Small intestine (tissue), 7 donors: Measurements from ENCODE around the gene SOX6. TPM values are rescaled to one million over a fixed set of nuclear protein-coding genes. Genes with fewer than 3 reads are reported as not detected.

Experiments
- DNase-seq, 2 donors: peaks; one replicate each; pipeline versions ENCODE4 v3.0.0 to v3.0.0-alpha.2; 2013
- FAIRE-seq: peaks from 2 replicates; lab custom pipeline; 2012; peaks lifted over from hg19 to GRCh38; lab: Jason Lieb, UNC
- H3K27ac ChIP-seq, 3 donors: one replicate each; pipeline ENCODE4 v1.5.1; 2013; ENCODE audit warnings: low read length in 2 of 3, mild to moderate bottlenecking in 2 of 3, control low read depth in 1 of 3, inconsistent platforms in 1 of 3, low read depth in 1 of 3, moderate library complexity in 1 of 3
- H3K27me3 ChIP-seq, 3 donors: one replicate each; pipeline ENCODE4 v1.6.1; 2013; ENCODE audit warnings: low read length in 3 of 3, inconsistent platforms in 1 of 3; ENCODE audit not compliant: control insufficient read depth in 3 of 3, insufficient read depth in 3 of 3
- H3K36me3 ChIP-seq, 3 donors: one replicate each; pipeline ENCODE4 v1.6.1; 2013; ENCODE audit warnings: low read length in 3 of 3, inconsistent platforms in 1 of 3, low read depth in 1 of 3, mild to moderate bottlenecking in 1 of 3, moderate library complexity in 1 of 3; ENCODE audit not compliant: control insufficient read depth in 3 of 3, insufficient read depth in 2 of 3
- H3K4me1 ChIP-seq, 3 donors: one replicate each; pipeline ENCODE4 v1.6.1; 2013; ENCODE audit warnings: low read length in 2 of 3, inconsistent platforms in 1 of 3, low read depth in 1 of 3, mild to moderate bottlenecking in 1 of 3, moderate library complexity in 1 of 3; ENCODE audit not compliant: control insufficient read depth in 3 of 3, insufficient read depth in 2 of 3
- H3K4me3 ChIP-seq, 3 donors: one replicate each; pipeline ENCODE4 v1.5.1; 2013; ENCODE audit warnings: low read length in 3 of 3, control low read depth in 1 of 3, inconsistent platforms in 1 of 3, low read depth in 1 of 3, mild to moderate bottlenecking in 1 of 3, moderate library complexity in 1 of 3
- H3K9me3 ChIP-seq, 2 donors: one replicate each; pipeline ENCODE4 v1.6.1; 2013; ENCODE audit warnings: low read depth in 1 of 2, low read length in 1 of 2; ENCODE audit not compliant: control insufficient read depth in 2 of 2, insufficient read depth in 1 of 2
- WGBS, 3 donors: extraction: QIAGEN DNeasy Blood & Tissue Kit; methylation state at CpG; one replicate each; pipeline ENCODE4 v1.1.7; 2013; 5-methylcytosine and 5-hydroxymethylcytosine counted together
- polyA plus RNA-seq, 4 donors: library from polyadenylated mRNA; stranded (reverse) in 3 of 4; unstranded in 1 of 4; fragments of 200-250 nt in 3 of 4; fragments of 120-200 nt in 1 of 4; gene quantifications; one replicate each; pipeline versions ENCODE4 v1.2.1 to v1.2.3, GENCODE V29; 2013
- donor health status: healthy with polysubstance abuse.
- donor health status: control.
- donor health status: control.
- donor health status: Bipolar disorder and iron deficiency.
- donor health status: healthy.

Gene SOX6
- polyA plus RNA-seq, 4 donors, result 4.6 to 52.4 (median 7.7) TPM

DNA sequence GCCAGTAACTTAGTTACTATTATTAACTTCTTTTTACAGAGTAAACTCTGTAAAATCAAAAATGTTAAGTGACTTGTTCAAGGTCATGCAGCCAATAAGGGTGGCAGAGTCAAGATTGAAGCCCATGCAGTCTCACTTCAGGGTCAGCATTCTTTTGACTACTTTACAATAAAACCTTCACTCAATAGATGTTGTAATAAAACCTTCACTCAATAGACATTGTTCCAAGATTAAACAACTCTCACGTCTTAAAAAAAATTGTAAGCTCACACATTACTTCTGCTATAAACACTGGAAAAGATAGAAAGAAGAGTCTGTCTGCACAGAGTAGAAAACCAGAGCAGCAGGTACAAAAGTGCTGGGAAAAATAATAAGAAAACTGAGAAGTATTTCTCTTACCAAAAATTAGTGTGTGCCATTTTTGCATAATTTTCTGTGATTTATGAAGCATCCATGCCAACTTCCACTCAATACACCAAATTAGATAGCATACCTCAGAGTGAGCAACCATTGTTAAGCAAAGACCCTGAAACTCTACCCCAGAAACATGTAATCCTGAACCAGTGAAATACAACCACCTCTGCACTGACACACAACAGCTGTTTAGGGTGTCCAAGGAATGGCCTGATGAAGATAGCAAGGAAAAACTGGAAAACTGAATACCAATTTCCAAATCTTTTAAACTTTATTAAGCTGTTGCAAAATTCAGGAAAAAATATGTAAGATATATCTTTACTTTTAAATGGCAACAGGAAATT lies 4.9 kb upstream of the SOX6 start:
- no peaks in the 10 kb centered on the region for H3K27me3 ChIP-seq
- WGBS, 3 donors, result 55 to 85% (median 76%) methylated on average over 1 of the region's 1 CpG
- H3K4me1 ChIP-seq, result peaks cover 2 to 38% (median 3%) of the 10 kb centered on the region in 3 donors
- H3K9me3 ChIP-seq, result no peaks in the 10 kb centered on the region
- DNase-seq, result no peak
- FAIRE-seq, result no peak
- H3K27ac ChIP-seq, result no peak overlapping the region
- no peak overlapping the region for H3K4me3 ChIP-seq
- H3K36me3 ChIP-seq, result no peaks in the 10 kb centered on the region

DNA sequence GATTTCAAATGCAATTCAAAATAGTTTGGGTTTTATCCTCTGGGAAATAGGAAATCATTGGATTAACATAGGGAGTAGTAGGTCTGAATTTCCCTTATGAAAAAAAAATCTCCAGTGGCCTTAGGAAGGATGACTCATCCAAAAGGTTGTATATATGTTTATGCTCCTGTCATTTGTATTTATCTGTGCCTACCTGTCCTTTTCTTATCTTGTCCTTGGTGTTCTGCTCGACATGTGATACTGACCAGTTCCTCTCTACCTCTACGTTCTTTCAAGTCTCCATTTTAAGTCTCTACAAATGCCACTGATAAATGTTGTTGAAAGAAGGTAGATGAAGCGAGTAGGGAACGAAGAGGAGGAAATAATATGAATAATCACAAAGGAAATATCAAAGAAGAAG lies 3.0 kb upstream of the SOX6 start:
- H3K27ac ChIP-seq, result peak overlapping the region in 1 of 3 donors; percentile 49
- no peaks in the 10 kb centered on the region for H3K9me3 ChIP-seq
- DNase-seq (peak; percentile 36 to 37), FAIRE-seq (no peak)
- H3K27me3 ChIP-seq, result no peaks in the 10 kb centered on the region
- no peak overlapping the region for H3K4me3 ChIP-seq
- H3K4me1 ChIP-seq, result peaks cover 0 to 24% (median 2%) of the 10 kb centered on the region in 3 donors
- 57 to 77% (median 62%) methylated on average over 4 of the region's 4 CpGs for WGBS, 3 donors
- no peaks in the 10 kb centered on the region for H3K36me3 ChIP-seq

DNA sequence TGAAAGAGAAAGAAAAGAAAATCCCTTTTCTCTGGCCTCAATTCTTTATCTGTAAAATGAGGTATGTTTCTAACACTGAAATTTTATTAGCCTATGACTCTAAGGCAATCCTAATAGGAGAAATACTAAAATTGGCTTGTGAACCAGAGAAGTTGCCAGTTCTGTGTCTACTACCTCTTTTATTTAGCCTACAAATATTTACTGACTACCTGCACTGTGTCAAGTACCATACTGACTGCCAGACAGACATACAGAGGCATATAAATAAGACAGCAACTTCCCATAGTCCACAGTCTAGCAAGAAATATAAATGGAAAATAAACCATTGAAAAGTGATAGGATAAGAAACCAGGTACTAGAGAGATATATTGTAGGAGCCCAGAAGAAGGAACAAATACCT lies 2.4 kb upstream of the SOX6 start:
- Histone ChIP-seq H3K4me1 (peaks cover 0 to 18% (median 0%) of the 10 kb centered on the region in 3 donors), H3K27ac (no peak overlapping the region), H3K9me3 (no peaks in the 10 kb centered on the region), H3K36me3 (no peaks in the 10 kb centered on the region), H3K27me3 (no peaks in the 10 kb centered on the region), H3K4me3 (no peak overlapping the region)
- FAIRE-seq (no peak), DNase-seq (no peak)

DNA sequence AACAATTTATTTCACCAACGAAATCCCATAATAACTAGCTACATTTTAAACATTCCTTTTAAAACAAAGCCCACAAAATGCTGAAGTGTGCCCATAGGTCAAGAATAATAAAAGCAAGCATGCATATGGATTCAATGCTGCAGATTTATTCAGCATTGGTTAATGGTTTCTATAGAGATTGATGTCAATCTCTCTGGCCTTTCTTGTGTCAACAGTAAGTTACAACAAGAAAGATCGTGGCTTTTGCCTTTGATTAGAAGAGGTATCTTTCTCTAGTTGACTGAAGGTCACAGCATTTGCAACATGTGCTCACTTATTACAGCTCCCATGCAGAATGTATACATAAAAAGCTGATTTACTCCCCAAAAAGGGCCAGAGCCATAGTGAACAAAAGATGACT lies 1.4 kb upstream of the SOX6 start:
- peaks cover 0 to 17% (median 0%) of the 10 kb centered on the region in 3 donors for H3K4me1 ChIP-seq
- no peak overlapping the region for H3K4me3 ChIP-seq
- WGBS, 3 donors, result 28 to 49% (median 36%) methylated on average over 2 of the region's 2 CpGs
- H3K36me3 ChIP-seq, result no peaks in the 10 kb centered on the region
- no peak for FAIRE-seq
- H3K27me3 ChIP-seq, result no peaks in the 10 kb centered on the region
- peak in 1 of 2 donors; percentile 13 for DNase-seq
- no peak overlapping the region for H3K27ac ChIP-seq
- no peaks in the 10 kb centered on the region for H3K9me3 ChIP-seq

DNA sequence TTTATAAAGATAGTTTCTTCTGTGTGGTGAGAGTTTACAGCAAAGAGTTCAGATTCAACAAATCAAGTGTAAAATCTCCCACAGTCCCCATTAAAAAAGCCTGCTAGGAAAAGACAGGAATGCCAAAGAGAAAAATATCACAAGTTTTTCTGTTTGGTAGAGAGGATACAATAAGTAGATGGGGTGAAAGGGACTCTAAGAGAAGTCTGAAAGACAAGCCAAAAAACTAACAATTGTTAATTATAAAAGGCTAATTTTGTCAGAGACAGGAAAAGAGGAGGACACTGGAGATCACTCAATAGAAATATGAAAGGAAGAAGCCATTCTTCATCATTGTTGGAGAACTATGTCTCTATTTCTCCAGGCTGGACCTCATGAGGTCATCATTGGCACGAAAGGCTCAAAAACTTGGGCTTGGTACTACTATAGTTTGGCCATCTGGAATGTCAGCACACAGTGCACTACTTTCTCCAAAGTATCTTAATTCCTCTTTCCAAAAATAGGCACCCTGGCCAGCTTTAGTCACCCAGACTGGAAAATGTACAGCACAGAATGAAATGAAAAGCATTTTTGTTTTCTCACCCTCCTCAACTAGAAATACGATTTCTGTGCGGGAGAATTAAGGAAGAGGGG lies 531 bp upstream of the SOX6 start:
- FAIRE-seq (no peak), DNase-seq (no peak)
- no peaks in the 10 kb centered on the region for H3K27me3 ChIP-seq
- no peak overlapping the region for H3K27ac ChIP-seq
- no peak overlapping the region for H3K4me3 ChIP-seq
- 64 to 91% (median 86%) methylated on average over 3 of the region's 3 CpGs for WGBS, 3 donors
- no peaks in the 10 kb centered on the region for H3K36me3 ChIP-seq
- H3K9me3 ChIP-seq, result no peaks in the 10 kb centered on the region
- H3K4me1 ChIP-seq, result peaks cover 0 to 17% (median 0%) of the 10 kb centered on the region in 3 donors

DNA sequence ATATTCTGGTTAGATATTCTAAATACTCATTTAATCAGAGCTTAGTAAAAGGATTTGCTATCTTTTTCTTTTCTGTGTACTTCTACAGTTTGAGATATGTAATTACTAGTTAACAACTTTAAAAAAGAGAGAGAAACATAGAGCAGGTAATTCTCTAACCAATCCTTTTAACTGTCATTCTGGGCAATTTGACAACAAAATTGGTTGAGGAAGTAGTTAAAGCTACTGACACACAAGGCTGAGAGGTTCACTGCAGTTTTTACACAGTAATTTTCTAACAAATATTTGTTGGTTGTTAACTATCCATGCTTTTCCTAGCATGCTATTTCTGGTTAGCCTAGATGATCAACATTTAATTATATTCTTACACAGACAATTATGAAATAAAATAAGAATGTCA lies 3.6 kb downstream of the SOX6 start:
- FAIRE-seq, result peak; percentile 26
- no peak overlapping the region for H3K27ac ChIP-seq

DNA sequence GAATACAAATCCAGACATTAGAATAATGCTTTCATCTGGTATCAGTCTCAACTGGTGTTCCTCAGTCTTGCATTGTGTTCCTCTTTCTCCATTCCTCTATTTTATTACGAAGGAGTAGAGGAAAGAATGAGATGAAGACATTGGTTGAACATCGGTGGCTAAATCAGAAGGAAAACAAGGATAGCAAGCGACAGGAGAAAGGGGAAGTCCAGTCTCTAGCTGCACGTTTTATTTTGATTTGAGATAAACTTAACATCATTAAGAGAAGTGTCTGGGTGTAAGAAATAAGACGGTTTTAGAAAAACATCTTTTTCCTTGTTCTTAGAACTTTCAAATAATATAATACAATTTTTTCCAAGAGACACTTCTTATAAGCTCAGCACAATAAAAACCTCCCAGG lies 6.2 kb downstream of the SOX6 start:
- Histone ChIP-seq H3K4me3 (no peak overlapping the region), H3K4me1 (peaks cover 0 to 15% (median 2%) of the 10 kb centered on the region in 3 donors), H3K27ac (no peak overlapping the region), H3K9me3 (no peaks in the 10 kb centered on the region), H3K27me3 (no peaks in the 10 kb centered on the region), H3K36me3 (no peaks in the 10 kb centered on the region)
- DNase-seq (no peak), FAIRE-seq (no peak)
- 65 to 88% (median 67%) methylated on average over 5 of the region's 5 CpGs for WGBS, 3 donors

More for the DNA sequence above, 3.6 kb downstream of the SOX6 start:
- Histone ChIP-seq H3K27me3 (no peaks in the 10 kb centered on the region), H3K9me3 (no peaks in the 10 kb centered on the region), H3K4me3 (no peak overlapping the region), H3K4me1 (peaks cover 0 to 6% (median 0%) of the 10 kb centered on the region in 3 donors), H3K36me3 (no peaks in the 10 kb centered on the region)
- DNase-seq, result no peak

DNA sequence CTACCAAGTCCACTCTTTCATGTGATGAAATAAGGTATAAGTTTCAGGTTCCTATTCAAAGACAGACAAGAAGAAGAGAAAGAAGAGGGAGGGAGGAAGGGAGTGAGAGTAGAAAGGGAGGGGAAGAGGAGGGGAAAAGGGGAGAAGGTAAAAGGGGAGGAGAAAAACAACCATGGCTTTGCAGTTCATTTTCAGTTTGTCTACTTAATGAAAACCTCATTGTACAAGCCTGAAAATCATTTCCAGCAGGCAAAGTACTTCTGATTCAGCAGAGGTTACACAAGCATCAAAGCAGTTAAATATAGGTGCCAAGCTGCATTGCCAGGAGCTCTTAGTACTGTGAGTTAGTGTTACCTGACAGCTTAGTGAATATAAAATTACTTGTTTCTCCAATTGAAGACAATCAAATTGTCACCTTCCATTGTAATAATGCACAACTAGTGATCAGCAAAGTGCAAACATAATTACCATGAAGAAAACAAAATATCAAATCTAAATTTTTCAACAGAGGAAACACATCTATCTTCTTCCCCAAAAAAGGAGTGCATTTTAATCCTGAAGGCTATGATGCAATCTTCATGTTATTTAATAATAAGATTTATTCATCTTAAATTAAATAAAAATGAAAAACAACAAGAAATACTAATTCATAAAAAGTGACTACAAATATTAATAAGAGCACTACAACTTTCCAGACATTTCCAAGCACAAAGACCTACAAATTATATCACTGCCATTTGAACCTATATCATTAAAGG lies 8.2 kb downstream of the SOX6 start:
- no peak overlapping the region for H3K4me3 ChIP-seq
- H3K4me1 ChIP-seq, result peaks cover 0 to 15% (median 2%) of the 10 kb centered on the region in 3 donors
- H3K36me3 ChIP-seq, result no peaks in the 10 kb centered on the region
- no peaks in the 10 kb centered on the region for H3K9me3 ChIP-seq
- no peak for FAIRE-seq
- H3K27me3 ChIP-seq, result no peaks in the 10 kb centered on the region
- DNase-seq, result peak; percentile 7 to 31
- peak overlapping the region in 2 of 3 donors; percentile 60 to 90 for H3K27ac ChIP-seq
